ENCODE data around the gene ARAF. TPM values are rescaled to one million over a fixed set of nuclear protein-coding genes. Genes with fewer than 3 reads are reported as not detected.

The ARAF gene
- total and polyA plus RNA-seq, 2 of the 8 experiments (the other 6 are each of a cell fraction or from before 2014, with no cell fraction given): 39.0 to 45.2 TPM

GRCh38 chrX:47619486-47620302, 58.7 kb downstream of the ARAF start, which contains the start of gene SYN1:
Gene SYN1, minus strand, starts transcription at chrX:47619857. Its CDS starts 129 bp downstream, at chrX:47619728.
- Histone ChIP-seq H3K79me2 (ENCODE audit: control insufficient read depth in 1 of 2, insufficient read depth in 2 of 2, low read length in 2 of 2) (no peaks in the 10 kb centered on the region), H3K9ac (replicated peaks in 1 of 4; ENCODE audit: extremely low read depth in 1 of 4, low read depth in 3 of 4, low read length in 3 of 4) (no peak within 1 kb of the TSS), H3K18ac (ENCODE audit: extremely low read depth, low read length) (no peak within 1 kb of the TSS), H2BK5ac (ENCODE audit: low read depth, low read length) (no peak within 1 kb of the TSS), H3K36me3 (ENCODE audit: control insufficient read depth in 2 of 4, insufficient read depth in 4 of 4, low read length in 3 of 4) (no peaks in the 10 kb centered on the region), H3K23ac (ENCODE audit: insufficient read length) (no peak within 1 kb of the TSS), H2BK15ac (ENCODE audit: low read length) (peak within 1 kb of the TSS; percentile 81), H3K4me2 (ENCODE audit: insufficient read depth in 1 of 2, low read depth in 2 of 2, low read length in 2 of 2) (peak within 1 kb of the TSS; percentile 51 to 70), H3K4me1 (replicated peaks in 1 of 4; ENCODE audit: control insufficient read depth in 3 of 4, insufficient read depth in 4 of 4, low read length in 3 of 4) (peaks cover 3 to 7% (median 5%) of the 10 kb centered on the region in 4 experiments), H3K4ac (replicated peaks; ENCODE audit: insufficient read length, low read depth, low read length) (no peak within 1 kb of the TSS), H3K9me3 (ENCODE audit: insufficient read depth in 2 of 2, low read depth in 1 of 2, low read length in 1 of 2) (no peaks in the 10 kb centered on the region), H3K23me2 (ENCODE audit: low read depth, low read length) (no peaks in the 10 kb centered on the region; the same call in 1 of the 2 replicates), H4K8ac (ENCODE audit: extremely low read depth, insufficient read depth, low read length) (no peak within 1 kb of the TSS), H3K4me3 (ENCODE audit: extremely low read depth in 1 of 4, insufficient read depth in 2 of 4, low read depth in 3 of 4, low read length in 4 of 4) (peak within 1 kb of the TSS; percentile 23 to 60 (median 34)), H3K14ac (ENCODE audit: insufficient read length) (no peak within 1 kb of the TSS), H2AFZ (ENCODE audit: low read length) (no peak within 1 kb of the TSS), H2BK120ac (replicated peaks; ENCODE audit: low read depth, low read length) (no peak within 1 kb of the TSS), H4K91ac (replicated peaks; ENCODE audit: insufficient read length, low read length) (no peak within 1 kb of the TSS), H3K27me3 (replicated peaks in 1 of 4; ENCODE audit: control insufficient read depth in 3 of 4, extremely low read depth in 1 of 4, insufficient read depth in 3 of 4, low read length in 3 of 4) (no peaks in the 10 kb centered on the region), H2BK20ac (ENCODE audit: low read length) (peak within 1 kb of the TSS; percentile 61; the same call in 1 of the 2 replicates), H4K5ac (ENCODE audit: insufficient read length, low read depth, low read length) (no peak within 1 kb of the TSS), H2BK12ac (ENCODE audit: low read depth, low read length) (peak within 1 kb of the TSS; percentile 27; the same call in 1 of the 2 replicates), H3K56ac (replicated peaks; ENCODE audit: insufficient read length, low read depth, low read length) (no peak within 1 kb of the TSS), H2AK5ac (ENCODE audit: low read depth, low read length) (no peak within 1 kb of the TSS), H3K27ac (ENCODE audit: low read depth, low read length) (no peak within 1 kb of the TSS; the same call in 1 of the 2 replicates), H4K20me1 (replicated peaks in 1 of 2; ENCODE audit: control insufficient read depth in 1 of 2, insufficient read depth in 2 of 2, low read length in 2 of 2) (peaks cover 0 to 1% of the 10 kb centered on the region in 2 experiments), H3K79me1 (ENCODE audit: low read depth, low read length) (no peaks in the 10 kb centered on the region)
- ChIA-PET POLR2A (ENCODE audit: partially characterized antibody) (interaction anchor here (1.3 to 2.7 kb wide), 3 partner anchors 29 to 45 kb away, joined by 3 to 11 read pairs (median 3); no protein-coding TSS in a partner anchor), CTCF (ENCODE audit: partially characterized antibody) (no interaction called here)
- DNase-seq (ENCODE audit: low read depth in 1 of 2, low spot score in 2 of 2) (peak; percentile 47 to 87), FAIRE-seq (no peak)
- WGBS, 2 experiments (ENCODE audit: extremely low coverage in 1 of 2, insufficient coverage in 1 of 2, insufficient read length in 1 of 2, insufficient replicate concordance in 2 of 2, low coverage in 1 of 2, low lambda C conversion rate in 2 of 2, missing lambda C conversion rate in 1 of 2): 0% methylated on average over 1 of the region's 88 CpGs; no CpG with 5 or more reads in 1 of the 2 experiments
- TF ChIP-seq TCF12 (IDR thresholded peaks at IDR 0.05; ENCODE audit: low read depth, low read length) (no peak), HDAC2 (IDR thresholded peaks at IDR 0.05; ENCODE audit: borderline replicate concordance in 1 of 2, low read depth in 2 of 2, low read length in 2 of 2) (no peak), ZNF274 (IDR thresholded peaks at IDR 0.05; ENCODE audit: borderline replicate concordance, extremely low read depth, low read length) (no peak), FOSL1 (IDR thresholded peaks at IDR 0.05; ENCODE audit: insufficient read depth, low read depth, low read length) (no peak), CHD1 (IDR thresholded peaks at IDR 0.05; ENCODE audit: low read depth, low read length) (peak; percentile 90), TEAD4 (IDR thresholded peaks at IDR 0.05; ENCODE audit: low read depth, low read length) (no peak), GTF2F1 (IDR thresholded peaks at IDR 0.05; ENCODE audit: borderline replicate concordance, low read depth, low read length) (no peak), JUND (IDR thresholded peaks at IDR 0.05; ENCODE audit: low read length) (peak; percentile 95), TBP (IDR thresholded peaks at IDR 0.05; ENCODE audit: low read depth, low read length) (peak; percentile 68), RXRA (IDR thresholded peaks at IDR 0.05; ENCODE audit: insufficient read depth, low read depth, low read length) (no peak), TAF7 (optimal IDR thresholded peaks at IDR 0.05; ENCODE audit: borderline replicate concordance, low read depth, low read length) (peak; percentile 73), EP300 (IDR thresholded peaks at IDR 0.05; ENCODE audit: borderline replicate concordance in 1 of 2, low read depth in 2 of 2, low read length in 2 of 2) (peak in 1 of 2 experiments; percentile 99; a peak in 2 of 3 replicates)

All from H1 (cell line).